Posterior cingulate gyrus (tissue), 11 donors: ENCODE measurements around the gene BMP2K.
A peak's percentile ranks its signal among the peaks of the same experiment; 100 is the strongest.
"Not testable (repeated sequence)": the region's sequence is repeated elsewhere in the genome, so short reads cannot be mapped to it uniquely, and the experiment has no call there.

Experiments used
- DNase-seq, 10 donors: peaks; one replicate each; pipeline versions ENCODE4 v3.0.0 to v3.0.0-alpha.2; 2020 to 2021; ENCODE audit warnings: mixed read lengths in 3 of 10
- intact Hi-C: fragments of 100-400 bp; cut with DNase I; formaldehyde crosslinking; loops from one replicate; pipeline ENCODE4 v1.15.1; 2023

Gene BMP2K

GRCh38 chr4:78845472-78845871 is 69.3 kb downstream of the BMP2K start:
- DNase-seq = no peak
- intact Hi-C loops = no loop called here

GRCh38 chr4:78846258-78846657 is 70.1 kb downstream of the BMP2K start:
- intact Hi-C loops = no loop called here
- DNase-seq = no peak

- intact Hi-C loops = loop anchor here (10.0 kb wide), 2 partner anchors 218 to 898 kb away; no protein-coding TSS in a partner anchor
- no peak for DNase-seq
Observed at GRCh38 chr4:78862314-78862737, 86.2 kb downstream of the BMP2K start.

GRCh38 chr4:78863254-78863869 is 87.2 kb downstream of the BMP2K start:
- intact Hi-C loops = loop anchor here (10.0 kb wide), 2 partner anchors 219 to 899 kb away; no protein-coding TSS in a partner anchor
- DNase-seq = no peak

- intact Hi-C loops = loop anchor here (1.0 to 10.0 kb wide), 3 partner anchors 219 to 899 kb away; no protein-coding TSS in a partner anchor
Observed at GRCh38 chr4:78863991-78864390, 87.8 kb downstream of the BMP2K start.

GRCh38 chr4:78864405-78865024 is 88.4 kb downstream of the BMP2K start:
- no peak for DNase-seq
- intact Hi-C loops = loop anchor here (1.0 to 10.0 kb wide), 3 partner anchors 220 to 900 kb away; no protein-coding TSS in a partner anchor

More at GRCh38 chr4:78863991-78864390, 87.8 kb downstream of the BMP2K start:
- no peak for DNase-seq

GRCh38 chr4:78865451-78865850 is 89.3 kb downstream of the BMP2K start:
- intact Hi-C loops = loop anchor here (10.0 kb wide), 2 partner anchors 221 to 901 kb away; no protein-coding TSS in a partner anchor
- no peak for DNase-seq

GRCh38 chr4:78868712-78869111 is 92.6 kb downstream of the BMP2K start:
- peak in 1 of 10 donors; percentile 37 for DNase-seq

GRCh38 chr4:78870056-78870455 is 93.9 kb downstream of the BMP2K start:
- DNase-seq = no peak
- intact Hi-C loops = no loop called here

More at GRCh38 chr4:78868712-78869111, 92.6 kb downstream of the BMP2K start:
- intact Hi-C loops = loop anchor here (10.0 kb wide), 2 partner anchors 224 to 904 kb away; no protein-coding TSS in a partner anchor

GRCh38 chr4:78876568-78877320 is 100.6 kb downstream of the BMP2K start:
- no peak for DNase-seq
- intact Hi-C loops = no loop called here

GRCh38 chr4:78878031-78878430 is 101.9 kb downstream of the BMP2K start:
- intact Hi-C loops = no loop called here
- no peak for DNase-seq

GRCh38 chr4:78880874-78881492 is 104.8 kb downstream of the BMP2K start:
- intact Hi-C loops = no loop called here
- no peak for DNase-seq

GRCh38 chr4:78885598-78885997 is 109.4 kb downstream of the BMP2K start:
- DNase-seq = no peak
- intact Hi-C loops = no loop called here

- intact Hi-C loops = no loop called here
- DNase-seq = no peak
Observed at GRCh38 chr4:78889955-78890354, 113.8 kb downstream of the BMP2K start.

- no peak for DNase-seq
- intact Hi-C loops = no loop called here
Observed at GRCh38 chr4:78899302-78899701, 123.2 kb downstream of the BMP2K start.

- no peak for DNase-seq
- intact Hi-C loops = no loop called here
Observed at GRCh38 chr4:78901882-78902281, 125.7 kb downstream of the BMP2K start.

- intact Hi-C loops = no loop called here
- DNase-seq = no peak
Observed at GRCh38 chr4:78902298-78902697, 126.1 kb downstream of the BMP2K start.

- intact Hi-C loops = no loop called here
- no peak for DNase-seq
Observed at GRCh38 chr4:78904143-78904542, 128.0 kb downstream of the BMP2K start.

GRCh38 chr4:78907638-78908037 is 131.5 kb downstream of the BMP2K start:
- intact Hi-C loops = no loop called here
- peak in 5 of 10 donors; percentile 4 to 83 (median 20) for DNase-seq

GRCh38 chr4:78908974-78909373 is 132.8 kb downstream of the BMP2K start:
- DNase-seq, intact Hi-C loops: not testable (repeated sequence)

GRCh38 chr4:78910612-78911011 is 134.5 kb downstream of the BMP2K start:
- no peak for DNase-seq
- intact Hi-C loops = no loop called here
